ENCODE measurements around the gene NHP2.

The NHP2 gene

DNA sequence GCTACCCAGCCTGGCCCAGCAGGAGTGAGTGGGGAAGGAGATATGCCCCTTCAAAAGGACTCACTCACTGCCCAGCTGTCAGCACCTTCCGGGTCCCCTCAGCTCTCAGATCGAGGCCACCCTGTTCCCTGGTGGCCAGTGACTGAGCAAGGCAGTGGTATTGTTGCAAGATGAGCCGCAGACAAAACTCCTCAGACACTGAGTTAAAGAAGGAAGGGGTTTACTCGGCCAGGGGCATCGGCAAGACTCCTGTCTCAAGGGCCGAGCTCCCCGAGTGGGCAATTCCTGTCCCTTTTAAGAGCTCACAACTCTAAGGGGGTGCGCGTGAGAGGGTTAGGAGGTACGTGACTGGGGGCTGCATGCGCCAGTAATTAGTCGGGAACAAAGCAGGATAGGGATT, 50.1 kb downstream of the NHP2 start:
- Histone ChIP-seq H3K4me3 (ENCODE audit: low read depth, low read length) (no peak overlapping the region), H3K27me3 (ENCODE audit: insufficient read depth, low read length) (peaks cover 6% of the 10 kb centered on the region; the same call in 1 of the 2 replicates), H2AFZ (ENCODE audit: low read length, unreplicated experiment) (no peak overlapping the region), H3K4me1 (ENCODE audit: control insufficient read depth, insufficient read depth, low read length, unreplicated experiment) (peaks cover 1% of the 10 kb centered on the region), H3K36me3 (ENCODE audit: insufficient read depth, low read length) (no peaks in the 10 kb centered on the region), H3K79me2 (ENCODE audit: control insufficient read depth, insufficient read depth, low read length, unreplicated experiment) (no peaks in the 10 kb centered on the region), H3K27ac (ENCODE audit: low read depth, low read length) (no peak overlapping the region)
